ENCODE measurements around the gene NKPD1. TPM values are rescaled to one million over a fixed set of nuclear protein-coding genes. Genes with fewer than 3 reads are reported as not detected.

Gene NKPD1
- polyA plus RNA-seq, 2 of the 4 experiments (the other 2 are of a cell fraction): 0.12 to 0.15 TPM

- peaks cover 21% of the 10 kb centered on the region; the same call in 2 of the 3 replicates for H3K4me1 ChIP-seq
- no peaks in the 10 kb centered on the region for H3K9me3 ChIP-seq
- FAIRE-seq (no peak), ATAC-seq (no peak), DNase-seq (ENCODE audit: low read depth in 1 of 2, low spot score in 1 of 2) (no peak)
- peak overlapping the region in 1 of 2 experiments; percentile 26; a peak in 1 of 6 replicates for H3K27ac ChIP-seq
- TF ChIP-seq CBX2 (IDR thresholded peaks at IDR 0.05; ENCODE audit: borderline replicate concordance, low read depth) (no peak), SMC3 (IDR thresholded peaks at IDR 0.05) (no peak), NFE2L2 (conservative IDR thresholded peaks at IDR 0.05; ENCODE audit: low read length) (no peak), KDM5A (IDR thresholded peaks at IDR 0.05) (no peak), MAZ (IDR thresholded peaks at IDR 0.05; ENCODE audit: borderline replicate concordance, low read depth, low read length) (no peak), CTCF (IDR thresholded peaks at IDR 0.05) (no peak), HMGXB4 (CRISPR knock-in tag; IDR thresholded peaks at IDR 0.05; ENCODE audit: borderline replicate concordance) (no peak), CHD4 (IDR thresholded peaks at IDR 0.05; ENCODE audit: borderline replicate concordance) (no peak), NR3C1 (IDR thresholded peaks at IDR 0.05) (no peak), HOXB13 (CRISPR knock-in tag; IDR thresholded peaks at IDR 0.05; ENCODE audit: low read depth) (no peak), NPAS2 (CRISPR knock-in tag; IDR thresholded peaks at IDR 0.05; ENCODE audit: borderline replicate concordance) (no peak), FOSL2 (IDR thresholded peaks at IDR 0.05) (no peak), FOSL2 (CRISPR knock-in tag; IDR thresholded peaks at IDR 0.05) (no peak), HES2 (IDR thresholded peaks at IDR 0.05) (no peak), CHD2 (IDR thresholded peaks at IDR 0.05; ENCODE audit: low read length, partially characterized antibody) (no peak)
- no peak overlapping the region for H3K4me2 ChIP-seq
- H3K4me3 ChIP-seq: no peak overlapping the region
- POLR2A ChIA-PET: interaction anchor here (1.0 kb wide), 1 partner anchor 59 kb away, joined by 3 read pairs; no protein-coding TSS in a partner anchor
- CTCF ChIA-PET: interaction anchor here (1.0 to 1.8 kb wide), 3 partner anchors 8 to 92 kb away, joined by 3 to 9 read pairs (median 3); no protein-coding TSS in a partner anchor
- WGBS (ENCODE audit: missing lambda C conversion rate): 83% methylated on average over 6 of the region's 7 CpGs
Observed at GRCh38 chr19:45151320-45151719, 9.5 kb downstream of the NKPD1 start.

GRCh38 chr19:45150751-45151281 lies 10.0 kb downstream of the NKPD1 start:
- CTCF ChIA-PET: interaction anchor here (1.2 to 1.8 kb wide), 5 partner anchors 9 to 49 kb away, joined by 3 to 9 read pairs (median 5); no protein-coding TSS in a partner anchor
- no peak for TF ChIP-seq HMGXB4 (CRISPR knock-in tag; IDR thresholded peaks at IDR 0.05; ENCODE audit: borderline replicate concordance)
- TF ChIP-seq ATOH8 (CRISPR knock-in tag; IDR thresholded peaks at IDR 0.05; ENCODE audit: low read depth): no peak
- no peak for TF ChIP-seq CBX2 (IDR thresholded peaks at IDR 0.05; ENCODE audit: borderline replicate concordance, low read depth)
- TF ChIP-seq RFX5 (IDR thresholded peaks at IDR 0.05): no peak
- TF ChIP-seq E2F6 (IDR thresholded peaks at IDR 0.05; ENCODE audit: borderline replicate concordance, low read depth): no peak
- TF ChIP-seq SREBF2 (IDR thresholded peaks at IDR 0.05): no peak
- no peak for TF ChIP-seq KDM5A (IDR thresholded peaks at IDR 0.05)
- TF ChIP-seq RARB (CRISPR knock-in tag; IDR thresholded peaks at IDR 0.05): no peak
- no peak for TF ChIP-seq HES2 (IDR thresholded peaks at IDR 0.05)
- no peak for TF ChIP-seq MAX (IDR thresholded peaks at IDR 0.05)
- no peak for TF ChIP-seq RAD21 (conservative IDR thresholded peaks at IDR 0.05 in 1 of 2, IDR thresholded peaks at IDR 0.05 in 1 of 2)
- no peak for TF ChIP-seq POLR2AphosphoS2 (conservative IDR thresholded peaks at IDR 0.05; ENCODE audit: low read length)
- no peak for TF ChIP-seq FOSB (CRISPR knock-in tag; IDR thresholded peaks at IDR 0.05)
- peak overlapping the region in 1 of 2 experiments; percentile 26; a peak in 1 of 6 replicates for H3K27ac ChIP-seq
- DNase-seq (ENCODE audit: low read depth in 1 of 2, low spot score in 1 of 2) (no peak), ATAC-seq (no peak), FAIRE-seq (no peak)
- H3K4me2 ChIP-seq: no peak overlapping the region
- POLR2A ChIA-PET: interaction anchor here (1.0 kb wide), 1 partner anchor 59 kb away, joined by 3 read pairs; no protein-coding TSS in a partner anchor
- no peaks in the 10 kb centered on the region for H3K9me3 ChIP-seq
- H3K4me3 ChIP-seq: no peak overlapping the region
- peaks cover 21% of the 10 kb centered on the region; the same call in 2 of the 3 replicates for H3K4me1 ChIP-seq
- WGBS (ENCODE audit: missing lambda C conversion rate): 58% methylated on average over 4 of the region's 4 CpGs
